Tibial artery (tissue), 4 donors: ENCODE measurements around the gene WWC1.

Source experiments
- DNase-seq, 2 donors: peaks; one replicate each; pipeline ENCODE4 v3.0.0-alpha.2; 2019
- H3K27ac ChIP-seq, 2 donors: fragments of 200-600 bp; sonication (generic) in 1 of 2; 1 replicate in 1 of 2; 2 replicates in 1 of 2; pipeline ENCODE4 v1.5.1; 2018 to 2019; ENCODE audit warnings: mild to moderate bottlenecking in 1 of 2
- H3K27me3 ChIP-seq, 2 donors: fragments of 200-600 bp; sonication (generic) in 1 of 2; one replicate each; pipeline versions ENCODE4 v1.5.1 to v1.6.0; 2016 to 2019
- H3K36me3 ChIP-seq, 3 donors: fragments of 200-600 bp; sonication (generic) in 2 of 3; one replicate each; pipeline ENCODE4 v1.5.1; 2016 to 2019; ENCODE audit warnings: mild to moderate bottlenecking in 2 of 3
- H3K4me1 ChIP-seq, 4 donors: fragments of 200-600 bp; sonication (generic) in 2 of 4; 1 replicate in 3 of 4; 2 replicates in 1 of 4; pipeline ENCODE4 v1.5.1; 2016 to 2019
- H3K4me3 ChIP-seq, 2 donors: fragments of 200-600 bp; sonication (generic) in 1 of 2; 1 replicate in 1 of 2; 2 replicates in 1 of 2; pipeline ENCODE4 v1.5.1; 2018 to 2019; ENCODE audit warnings: mild to moderate bottlenecking in 2 of 2
- H3K9me3 ChIP-seq, 3 donors: fragments of 200-600 bp; sonication (generic) in 1 of 3; one replicate each; pipeline ENCODE4 v1.5.1; 2016 to 2019
- CTCF ChIP-seq, 2 experiments: fragments of 200-600 bp in 1 of 2; fragments of 450-650 bp in 1 of 2; IDR thresholded peaks; one replicate each; pipeline ENCODE4 v1.5.1; 2017 to 2019; ENCODE audit warnings: antibody characterized with exemption in 2 of 2, mild to moderate bottlenecking in 1 of 2, moderate library complexity in 1 of 2
- intact Hi-C: fragments of 100-400 bp; cut with DNase I; formaldehyde crosslinking; loops from one replicate; pipeline ENCODE4 v1.15.0; 2023; ENCODE audit warnings: low total_unique reads

The WWC1 gene

GRCh38 chr5:168423478-168423877 lies 132.0 kb downstream of the WWC1 start:
- Histone ChIP-seq H3K27me3 (no peaks in the 10 kb centered on the region), H3K36me3 (peaks cover 0 to 12% (median 0%) of the 10 kb centered on the region in 3 donors), H3K4me3 (no peak overlapping the region), H3K9me3 (no peaks in the 10 kb centered on the region), H3K27ac (no peak overlapping the region), H3K4me1 (no peaks in the 10 kb centered on the region)
- no peak for TF ChIP-seq CTCF (IDR thresholded peaks at IDR 0.05)
- DNase-seq: no peak
- intact Hi-C loops: no loop called here

DNA sequence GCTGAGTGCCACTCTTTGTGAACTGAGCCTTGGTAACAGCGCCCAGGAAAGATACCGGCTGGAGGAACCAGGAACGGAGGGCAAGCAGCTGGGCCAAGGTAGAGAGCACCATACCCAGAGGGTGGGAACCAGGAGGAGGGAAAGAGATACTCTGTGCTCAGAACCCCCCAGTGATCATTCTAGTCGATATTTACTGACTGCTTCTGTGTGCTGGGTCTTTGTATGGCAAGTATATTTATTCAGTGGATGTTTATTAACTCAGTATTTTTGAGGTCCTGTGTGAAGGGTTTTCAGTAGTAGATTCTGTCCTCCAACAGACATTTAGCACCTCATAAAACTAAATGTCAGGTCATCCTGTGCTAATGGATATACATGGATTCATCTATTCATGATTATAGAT lies 132.5 kb downstream of the WWC1 start:
- H3K4me1 ChIP-seq: no peaks in the 10 kb centered on the region
- no peaks in the 10 kb centered on the region for H3K27me3 ChIP-seq
- no peak overlapping the region for H3K27ac ChIP-seq
- no peak for TF ChIP-seq CTCF (IDR thresholded peaks at IDR 0.05)
- DNase-seq: no peak
- H3K4me3 ChIP-seq: no peak overlapping the region
- H3K36me3 ChIP-seq: peaks cover 0 to 9% (median 0%) of the 10 kb centered on the region in 3 donors
- intact Hi-C loops: no loop called here
- H3K9me3 ChIP-seq: no peaks in the 10 kb centered on the region

DNA sequence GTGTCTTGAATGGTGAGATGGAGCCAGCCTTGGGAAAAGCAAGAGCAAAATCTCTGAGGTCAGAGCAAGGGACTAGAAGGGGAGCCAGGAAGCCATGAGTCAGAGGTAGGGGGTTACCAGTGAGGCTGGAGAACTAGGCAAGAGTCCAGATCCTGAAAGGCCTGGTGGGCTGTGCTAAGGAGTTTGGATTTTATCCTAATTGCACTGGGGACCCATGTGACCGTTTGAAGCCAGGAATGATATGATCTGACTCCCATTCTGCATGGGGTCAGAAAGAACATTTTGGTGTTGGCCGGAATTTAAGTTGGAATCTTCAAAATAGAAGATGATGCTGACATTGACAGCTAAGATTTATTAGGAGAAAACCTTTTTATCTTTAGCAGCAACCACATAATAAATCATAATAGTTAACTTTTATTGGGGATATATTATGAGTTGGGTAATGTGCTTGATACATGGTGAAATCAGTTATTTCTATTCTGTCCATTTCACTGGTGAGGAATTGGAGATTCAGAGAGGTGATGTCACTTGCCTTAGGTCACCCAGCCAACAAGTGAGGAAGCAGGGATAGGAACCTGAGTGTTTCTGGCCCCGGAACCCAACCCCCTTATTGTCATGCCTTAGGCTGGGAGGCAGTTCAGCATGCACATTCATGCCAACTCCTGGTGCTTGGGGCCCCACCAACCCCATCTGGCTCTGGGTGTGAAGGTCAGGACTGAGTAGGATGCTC lies 133.3 kb downstream of the WWC1 start:
- H3K27me3 ChIP-seq: no peaks in the 10 kb centered on the region
- peaks cover 0 to 9% (median 0%) of the 10 kb centered on the region in 3 donors for H3K36me3 ChIP-seq
- DNase-seq: no peak
- no peaks in the 10 kb centered on the region for H3K4me1 ChIP-seq
- no peak overlapping the region for H3K4me3 ChIP-seq
- intact Hi-C loops: no loop called here
- TF ChIP-seq CTCF (IDR thresholded peaks at IDR 0.05): no peak
- no peaks in the 10 kb centered on the region for H3K9me3 ChIP-seq
- H3K27ac ChIP-seq: no peak overlapping the region

DNA sequence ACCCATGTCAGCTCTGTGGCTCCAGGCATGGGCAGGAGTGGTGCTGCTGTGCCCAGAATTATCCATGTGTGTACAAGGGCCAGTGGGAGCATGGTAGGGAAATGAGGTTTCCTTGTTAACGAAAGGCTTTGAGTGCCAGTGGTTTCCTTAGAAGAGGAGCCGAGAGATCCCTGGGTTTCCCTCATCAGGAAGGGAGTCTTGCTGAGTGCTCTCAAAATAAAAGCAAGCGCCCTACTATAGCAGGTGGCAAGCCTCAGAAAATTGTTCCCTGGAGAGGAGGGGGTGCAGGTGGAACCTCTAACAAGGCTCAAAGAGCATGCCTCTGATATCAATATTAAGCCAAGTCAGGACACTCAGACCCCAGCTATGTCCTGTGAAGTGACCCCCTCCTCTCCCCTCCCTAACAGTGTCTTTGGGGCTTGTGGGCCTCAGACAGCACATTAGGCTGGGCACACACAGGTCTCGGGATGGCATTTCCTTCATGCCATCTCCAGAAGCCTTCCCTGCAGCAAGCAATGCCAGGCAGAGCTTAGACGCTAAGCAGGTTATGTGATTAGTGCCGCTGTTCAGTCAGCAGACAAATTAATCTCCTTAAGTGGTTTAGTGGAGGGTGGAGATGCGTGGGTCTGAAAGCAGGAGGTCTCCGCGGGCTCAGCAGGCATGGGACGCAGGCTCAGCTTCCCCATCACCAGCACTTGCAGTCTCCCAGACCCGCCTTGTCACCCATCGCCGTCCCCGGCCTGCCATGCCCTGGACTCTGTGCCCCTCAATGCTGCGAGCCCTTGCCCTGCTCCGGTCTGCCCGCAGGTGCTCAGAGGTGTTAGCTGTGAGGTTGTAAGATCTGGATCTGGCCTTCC lies 134.8 kb downstream of the WWC1 start:
- TF ChIP-seq CTCF (IDR thresholded peaks at IDR 0.05): no peak
- Histone ChIP-seq H3K27me3 (no peaks in the 10 kb centered on the region), H3K27ac (no peak overlapping the region), H3K36me3 (peaks cover 0 to 5% (median 0%) of the 10 kb centered on the region in 3 donors), H3K4me3 (no peak overlapping the region), H3K9me3 (no peaks in the 10 kb centered on the region), H3K4me1 (no peaks in the 10 kb centered on the region)
- intact Hi-C loops: no loop called here
- DNase-seq: no peak

DNA sequence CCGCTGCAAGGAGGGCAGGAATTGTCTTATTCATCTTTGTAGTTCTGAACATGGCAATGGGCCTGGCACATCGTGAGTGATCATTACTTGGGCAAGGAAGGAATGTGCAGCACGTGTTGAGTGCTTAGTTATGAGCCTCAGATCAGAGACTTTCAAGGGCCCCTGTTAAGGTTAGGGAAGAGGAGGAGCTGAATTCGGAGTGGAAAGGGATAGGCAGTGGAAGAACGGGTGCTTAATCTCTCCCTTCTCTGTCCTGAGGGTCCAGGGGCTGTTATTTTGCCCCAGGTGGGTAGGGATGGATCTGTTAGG lies 135.4 kb downstream of the WWC1 start:
- no peak for DNase-seq
- H3K36me3 ChIP-seq: peaks cover 0 to 5% (median 0%) of the 10 kb centered on the region in 3 donors
- intact Hi-C loops: no loop called here
- H3K4me1 ChIP-seq: no peaks in the 10 kb centered on the region
- H3K27me3 ChIP-seq: no peaks in the 10 kb centered on the region
- no peak for TF ChIP-seq CTCF (IDR thresholded peaks at IDR 0.05)
- no peaks in the 10 kb centered on the region for H3K9me3 ChIP-seq
- no peak overlapping the region for H3K4me3 ChIP-seq
- H3K27ac ChIP-seq: no peak overlapping the region
